ENCODE measurements around the gene ADGRD1.
"Not testable (repeated sequence)": the region's sequence is repeated elsewhere in the genome, so short reads cannot be mapped to it uniquely, and the experiment has no call there.

Gene ADGRD1

DNA sequence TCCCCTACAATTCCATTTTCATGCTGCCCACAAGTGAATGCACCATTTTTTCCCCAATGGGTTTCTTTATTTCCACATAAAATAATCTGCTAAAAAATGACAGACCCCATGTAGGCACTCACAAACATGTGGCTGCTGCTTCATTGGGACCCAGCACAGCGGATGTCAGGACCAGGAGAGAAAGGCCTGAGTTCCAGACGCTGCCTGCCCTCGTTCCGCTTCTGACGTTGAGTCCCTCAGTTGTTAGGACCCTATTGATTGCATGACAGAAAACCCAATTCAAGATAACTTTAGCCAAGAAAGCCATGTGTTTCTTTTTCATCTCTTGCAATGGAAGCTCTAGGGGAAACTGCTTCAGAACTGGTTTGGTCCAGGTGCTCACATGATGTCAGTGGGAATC is 34.6 kb downstream of the ADGRD1 start:
- no peak for DNase-seq

DNA sequence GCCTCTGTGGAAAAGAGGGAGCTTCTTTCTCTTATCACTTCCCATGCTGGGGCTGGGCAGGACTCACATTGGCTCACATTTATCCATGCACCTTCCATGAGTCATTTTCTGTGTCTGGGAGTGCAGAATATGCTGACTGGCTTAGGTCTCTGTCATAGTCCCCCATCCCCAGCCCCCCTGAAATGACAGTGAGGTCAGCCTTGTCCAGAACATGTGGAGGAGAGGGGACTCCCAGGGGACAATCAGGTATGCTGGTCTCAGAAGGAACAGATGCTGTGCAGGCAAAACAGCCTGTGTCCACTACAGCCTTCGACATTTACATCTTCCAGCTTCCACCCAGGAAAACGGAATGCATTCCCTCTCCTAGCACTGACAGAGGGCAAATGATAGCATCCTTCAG is 35.0 kb downstream of the ADGRD1 start:
- no peak for DNase-seq

DNA sequence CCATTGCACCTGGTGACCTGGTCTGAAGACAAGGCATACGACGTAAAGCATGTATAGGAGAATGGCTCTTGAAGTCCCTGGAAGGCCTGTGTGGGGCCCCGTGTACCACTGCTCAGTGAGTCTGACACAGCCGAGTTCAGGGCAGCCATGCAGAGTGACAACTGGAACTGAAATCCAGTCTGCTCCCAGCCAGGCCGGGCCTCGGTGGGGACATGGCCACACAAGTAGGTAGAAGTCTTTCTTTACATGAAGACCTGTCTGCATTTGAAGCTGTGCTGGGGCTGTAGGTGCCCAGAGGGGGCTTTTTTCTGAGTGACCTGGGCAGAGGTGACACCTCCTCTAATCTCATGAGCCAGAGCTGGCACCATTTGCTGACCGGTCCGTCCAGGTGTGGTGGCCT is 35.7 kb downstream of the ADGRD1 start:
- no peak for DNase-seq

DNA sequence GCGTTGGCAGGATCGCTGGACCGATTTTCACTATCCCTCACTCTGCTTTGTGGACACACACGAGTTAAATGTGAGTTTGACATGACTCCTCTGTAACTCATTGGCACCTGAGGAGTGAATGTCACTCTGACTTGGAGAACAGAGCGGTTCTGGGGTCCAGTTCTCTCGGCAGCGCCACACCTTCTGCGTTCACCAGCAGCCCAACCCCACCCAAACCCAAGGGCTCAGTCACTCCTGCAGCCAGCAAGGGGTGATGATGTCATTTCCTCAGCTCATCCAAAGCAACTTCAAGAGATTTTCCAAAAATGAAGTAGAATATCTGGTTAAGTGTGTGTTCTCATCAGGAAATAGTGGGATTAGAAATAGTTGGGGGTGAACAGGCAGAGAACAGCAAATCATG is 36.3 kb downstream of the ADGRD1 start:
- DNase-seq, result no peak

DNA sequence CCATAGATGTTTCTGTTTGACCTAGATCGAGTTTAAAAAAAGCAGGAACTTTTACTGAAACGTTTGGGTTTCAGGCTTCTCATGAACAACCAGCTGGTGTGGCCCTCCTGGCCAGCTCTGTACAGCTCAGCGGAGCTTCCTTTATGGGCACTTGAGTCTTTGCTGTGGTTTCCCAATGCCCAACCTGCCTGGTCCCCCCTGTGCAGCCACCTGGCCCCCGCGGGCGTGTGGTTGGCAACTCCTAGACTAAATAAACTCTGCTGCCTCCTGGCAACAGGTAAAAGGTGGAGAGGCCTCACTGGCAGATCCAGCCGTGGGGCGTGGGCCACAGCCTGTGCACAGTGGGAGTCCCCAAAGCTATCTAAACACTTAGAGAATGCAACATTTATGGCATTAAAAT is 38.7 kb downstream of the ADGRD1 start:
- DNase-seq, result no peak

DNA sequence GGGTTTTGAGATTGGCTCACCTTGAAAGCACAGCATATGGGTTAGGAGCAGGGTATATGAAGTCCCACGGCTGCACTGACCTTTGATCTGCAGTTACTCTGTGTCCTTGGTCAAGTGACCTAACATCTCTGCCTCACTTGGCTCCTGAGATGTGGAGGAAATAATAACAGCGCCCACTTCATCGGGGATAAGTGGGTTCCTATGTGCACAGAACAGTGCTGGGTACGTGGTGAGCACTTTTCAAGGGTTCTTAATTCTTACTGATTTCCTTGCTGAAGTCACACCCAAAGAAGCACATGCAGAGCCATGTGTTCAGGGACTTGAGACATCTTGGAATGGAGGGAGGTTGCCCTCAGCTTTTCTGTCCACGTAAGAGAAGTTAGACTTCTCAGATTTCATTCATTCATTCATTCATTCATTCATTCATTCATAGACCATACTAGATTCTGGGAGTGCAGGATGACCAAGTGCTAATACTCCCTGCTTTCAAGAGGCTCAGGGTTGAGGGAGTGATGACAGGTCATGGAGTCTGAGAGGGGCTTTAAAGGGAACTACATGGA is 39.4 kb downstream of the ADGRD1 start:
- no peak for DNase-seq

DNA sequence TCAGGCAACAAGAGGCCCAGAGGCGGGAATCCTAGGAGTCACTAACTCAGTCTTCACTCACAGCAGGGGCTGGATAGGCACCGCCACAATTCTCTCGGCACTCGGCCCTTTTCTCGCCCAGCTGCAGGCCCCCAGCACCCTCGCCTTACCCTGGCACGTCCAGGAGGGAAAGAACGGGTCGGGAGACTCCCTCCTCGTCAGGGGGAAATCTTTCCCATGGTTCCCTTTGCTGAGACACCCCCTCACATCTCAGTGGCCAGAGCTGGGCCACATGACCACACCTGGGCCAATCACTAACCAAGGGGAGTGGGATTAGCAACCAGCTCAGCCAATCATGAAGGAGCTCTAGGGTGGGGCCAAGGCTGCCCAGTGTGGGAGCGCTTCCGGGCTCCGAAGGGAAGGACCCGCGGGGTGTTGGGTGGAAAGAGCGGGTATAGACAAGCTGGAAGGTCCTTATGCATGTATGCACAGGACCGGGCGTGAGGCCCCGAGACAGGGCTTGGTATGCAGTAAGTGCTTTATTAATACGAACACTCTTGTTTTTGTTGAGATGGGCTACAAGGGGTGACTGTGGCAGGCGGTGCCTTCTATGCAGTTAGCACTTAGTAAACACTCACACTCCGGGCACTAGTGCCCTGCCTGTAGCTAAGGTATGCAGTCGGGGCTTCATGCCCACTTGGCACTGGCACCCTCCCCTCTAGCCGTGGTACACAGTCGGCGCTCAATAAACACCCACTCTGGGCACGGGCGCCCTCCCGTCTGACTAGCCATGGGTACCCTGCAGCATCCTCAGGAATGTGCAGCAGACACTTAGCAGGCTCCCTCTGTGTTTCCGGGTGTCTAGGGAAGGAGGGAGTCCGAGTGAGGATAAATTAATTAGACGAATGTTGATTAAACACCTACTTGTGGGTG is 40.3 kb downstream of the ADGRD1 start:
- DNase-seq, result no peak

DNA sequence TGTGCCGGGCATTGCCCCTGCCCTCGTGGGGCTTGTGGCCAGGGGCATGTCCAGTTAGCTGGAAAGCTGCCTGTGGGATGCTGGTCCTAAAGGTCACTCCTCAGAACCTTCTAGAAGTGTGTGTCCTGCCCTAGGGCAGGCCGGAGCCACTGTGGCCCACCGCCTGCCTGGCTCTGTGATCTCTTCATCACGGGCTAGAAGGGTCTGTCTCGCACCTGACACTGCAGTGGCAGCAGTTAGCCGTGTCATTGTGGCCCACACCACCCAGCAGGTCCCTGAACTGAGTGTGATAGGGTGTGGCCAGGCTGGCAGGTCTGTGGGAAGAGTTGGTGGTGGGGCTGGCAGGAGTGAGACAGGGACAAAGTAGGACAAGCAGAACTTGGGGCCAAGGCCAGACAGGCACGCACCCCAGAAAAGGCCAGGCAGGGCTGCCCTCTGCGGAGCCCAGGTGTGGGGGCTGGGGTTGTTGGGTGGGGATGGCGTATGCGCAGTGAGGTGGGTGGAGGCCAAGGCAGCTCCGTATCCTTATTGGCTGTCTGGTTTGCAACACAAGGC is 41.2 kb downstream of the ADGRD1 start:
- no peak for DNase-seq

DNA sequence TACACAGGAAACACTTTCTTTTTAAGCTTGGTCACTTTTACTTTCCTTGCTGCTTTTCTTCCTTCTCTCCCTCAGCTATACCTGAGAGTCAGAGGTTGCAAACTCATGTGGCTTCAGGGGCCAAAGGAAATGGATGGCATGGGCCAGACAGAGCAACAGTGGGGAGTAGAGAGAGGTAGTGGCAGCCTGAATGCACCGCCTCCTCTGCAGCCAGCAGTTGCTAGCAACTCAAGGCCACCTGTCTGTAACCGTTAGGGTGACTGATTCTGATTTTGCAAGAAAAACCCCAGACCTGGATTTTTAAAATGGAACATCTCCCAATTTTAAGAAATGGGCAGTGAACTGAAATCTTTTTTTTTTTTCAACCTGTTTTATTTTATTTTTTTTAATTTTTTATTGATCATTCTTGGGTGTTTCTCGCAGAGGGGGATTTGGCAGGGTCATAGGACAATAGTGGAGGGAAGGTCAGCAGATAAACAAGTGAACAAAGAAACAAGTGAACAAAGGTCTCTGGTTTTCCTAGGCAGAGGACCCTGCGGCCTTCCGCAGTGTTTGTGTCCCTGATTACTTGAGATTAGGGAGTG is 41.8 kb downstream of the ADGRD1 start:
- not testable (repeated sequence) for DNase-seq

DNA sequence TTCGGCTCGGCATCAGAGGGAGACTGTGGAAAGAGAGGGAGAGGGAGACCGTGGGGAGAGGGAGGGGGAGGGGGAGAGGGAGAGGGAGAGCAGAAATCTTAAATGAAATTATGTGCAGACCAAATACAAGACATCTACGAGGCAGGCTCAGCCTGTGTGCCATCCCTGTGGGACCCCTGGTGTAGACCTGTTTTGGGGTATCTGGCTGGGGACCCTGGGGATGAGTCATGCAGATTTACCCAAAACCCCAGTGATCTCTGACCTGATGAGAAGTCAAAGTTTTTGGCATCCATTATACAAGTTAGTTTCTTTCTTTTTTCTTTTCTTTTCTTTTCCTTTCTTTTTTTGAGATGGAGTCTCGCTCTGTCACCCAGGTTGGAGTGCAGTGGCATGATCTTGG is 44.4 kb downstream of the ADGRD1 start:
- no peak for DNase-seq

DNA sequence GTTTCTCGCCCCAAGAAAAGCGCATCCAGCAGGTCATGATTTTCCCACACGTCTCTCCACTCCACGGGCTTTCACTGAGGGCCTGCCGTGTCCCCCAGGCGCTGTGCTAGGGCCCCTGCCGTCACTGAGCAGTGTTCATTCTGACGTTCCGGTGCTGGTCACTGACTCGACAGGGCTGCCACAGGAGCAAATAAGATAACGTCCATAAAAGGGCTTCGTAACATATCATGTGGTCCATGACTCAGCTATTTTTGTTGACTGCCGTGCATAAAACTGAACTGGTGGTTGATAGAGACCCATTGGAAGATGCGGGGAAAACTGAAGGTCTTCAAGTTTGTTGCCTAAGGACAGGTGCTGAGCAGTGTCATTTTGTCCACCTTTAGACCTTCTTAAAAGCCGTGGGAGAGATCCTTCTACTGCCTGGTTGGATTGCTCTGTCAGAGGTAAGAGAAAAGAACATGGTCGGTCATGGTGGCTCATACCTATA is 46.3 kb downstream of the ADGRD1 start:
- DNase-seq, result no peak

DNA sequence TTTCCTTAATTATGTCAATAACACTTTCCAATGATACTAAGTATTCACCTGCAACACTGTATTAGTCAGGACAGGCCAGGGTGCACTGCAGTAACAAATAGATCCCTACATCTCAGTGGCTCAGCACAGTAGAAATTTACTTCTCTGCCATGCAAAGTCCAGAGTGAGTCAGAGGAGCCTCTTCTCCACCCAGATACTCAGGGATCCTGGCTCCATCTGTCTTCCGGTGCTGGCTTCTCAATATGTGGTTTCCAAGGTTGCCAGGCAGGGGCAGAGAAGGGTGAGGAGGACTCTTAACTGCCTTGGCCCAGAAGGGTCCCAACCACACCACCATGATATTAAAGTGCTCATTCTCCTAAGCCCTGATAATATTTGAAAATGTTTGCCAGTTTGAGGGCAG is 47.8 kb downstream of the ADGRD1 start:
- no peak for DNase-seq

DNA sequence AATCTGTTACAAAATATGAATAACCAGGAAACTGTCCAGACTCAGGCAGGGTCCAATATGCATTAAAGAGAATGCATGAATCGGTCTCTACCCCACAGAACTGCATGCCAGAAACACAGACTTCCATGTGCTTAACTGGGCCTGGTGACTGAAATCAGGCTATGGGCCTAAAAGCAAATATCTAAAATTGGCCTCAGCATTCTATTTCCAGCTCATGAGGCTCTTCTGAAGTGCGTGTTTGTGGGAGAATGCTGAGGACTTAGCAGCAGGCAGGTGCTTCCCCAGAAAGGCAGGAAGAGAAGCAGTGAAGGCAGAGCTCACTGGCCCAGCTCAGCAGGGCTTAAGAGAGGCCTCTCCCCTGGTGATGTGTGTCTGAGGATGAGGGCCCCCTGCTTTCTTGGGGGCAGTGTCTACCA is 48.5 kb downstream of the ADGRD1 start:
- DNase-seq, result no peak

DNA sequence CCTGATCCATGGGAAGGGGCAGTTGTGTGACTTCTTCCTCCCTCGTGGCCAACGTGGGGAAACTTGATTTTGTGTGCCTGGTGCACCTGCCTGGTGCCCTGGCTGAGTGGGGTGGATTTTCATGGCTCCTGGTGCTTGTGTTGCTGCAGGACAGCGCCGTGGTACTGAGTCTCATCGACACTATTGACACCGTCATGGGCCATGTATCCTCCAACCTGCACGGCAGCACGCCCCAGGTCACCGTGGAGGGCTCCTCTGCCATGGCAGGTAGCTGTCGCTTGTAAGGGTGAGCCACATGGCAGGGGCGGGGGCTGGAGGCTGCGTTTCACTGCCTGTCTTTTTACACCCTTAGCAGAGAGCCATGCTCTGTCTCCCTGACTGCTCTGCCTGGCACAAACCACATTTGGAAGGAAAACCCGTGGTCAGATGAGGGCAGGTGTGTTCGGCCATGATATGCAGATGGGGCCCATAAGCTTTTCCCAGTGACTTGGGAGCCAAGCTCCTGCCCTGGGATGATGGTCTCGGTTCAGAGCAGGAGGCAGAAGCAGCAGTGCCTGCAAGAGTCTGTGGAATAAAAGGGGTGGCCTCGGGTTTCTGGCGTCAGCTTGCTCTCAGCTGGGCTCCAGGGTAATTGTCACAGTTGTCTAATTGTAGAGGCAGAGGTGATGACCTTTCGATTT is 49.5 kb downstream of the ADGRD1 start:
- no peak for DNase-seq

DNA sequence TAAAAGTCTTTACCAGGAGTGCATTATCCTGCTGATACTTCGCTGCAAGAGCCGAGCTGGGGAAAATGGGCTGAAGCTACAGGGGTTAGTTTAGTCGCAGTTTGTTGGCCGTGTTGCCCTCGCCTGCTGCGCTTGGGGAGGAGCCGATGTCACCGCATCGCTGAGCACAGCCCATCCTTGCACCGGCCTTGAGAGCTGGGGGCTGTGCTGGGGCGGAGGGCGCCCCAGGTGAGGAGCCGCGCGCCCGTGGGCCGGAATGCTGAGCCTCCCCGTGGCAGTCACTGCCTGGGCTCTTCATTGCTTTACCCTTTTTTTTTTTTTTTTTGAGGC is 50.0 kb downstream of the ADGRD1 start:
- no peak for DNase-seq

DNA sequence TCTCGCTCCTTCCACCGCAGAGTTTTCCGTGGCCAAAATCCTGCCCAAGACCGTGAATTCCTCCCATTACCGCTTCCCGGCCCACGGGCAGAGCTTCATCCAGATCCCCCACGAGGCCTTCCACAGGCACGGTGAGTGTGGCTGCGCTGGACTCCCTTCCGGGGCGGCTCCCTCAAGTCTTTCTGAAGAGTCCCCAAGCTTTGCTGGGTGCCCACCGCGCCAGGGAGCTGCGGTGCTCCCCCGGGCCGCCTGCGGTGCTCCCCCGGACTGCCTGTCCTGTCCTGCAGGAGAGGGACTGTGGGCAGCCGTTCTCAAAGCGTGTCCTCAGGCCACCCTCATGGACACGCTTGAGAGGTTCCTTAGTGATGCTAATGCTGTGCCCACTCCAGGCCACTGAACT is 50.5 kb downstream of the ADGRD1 start:
- no peak for DNase-seq

DNA sequence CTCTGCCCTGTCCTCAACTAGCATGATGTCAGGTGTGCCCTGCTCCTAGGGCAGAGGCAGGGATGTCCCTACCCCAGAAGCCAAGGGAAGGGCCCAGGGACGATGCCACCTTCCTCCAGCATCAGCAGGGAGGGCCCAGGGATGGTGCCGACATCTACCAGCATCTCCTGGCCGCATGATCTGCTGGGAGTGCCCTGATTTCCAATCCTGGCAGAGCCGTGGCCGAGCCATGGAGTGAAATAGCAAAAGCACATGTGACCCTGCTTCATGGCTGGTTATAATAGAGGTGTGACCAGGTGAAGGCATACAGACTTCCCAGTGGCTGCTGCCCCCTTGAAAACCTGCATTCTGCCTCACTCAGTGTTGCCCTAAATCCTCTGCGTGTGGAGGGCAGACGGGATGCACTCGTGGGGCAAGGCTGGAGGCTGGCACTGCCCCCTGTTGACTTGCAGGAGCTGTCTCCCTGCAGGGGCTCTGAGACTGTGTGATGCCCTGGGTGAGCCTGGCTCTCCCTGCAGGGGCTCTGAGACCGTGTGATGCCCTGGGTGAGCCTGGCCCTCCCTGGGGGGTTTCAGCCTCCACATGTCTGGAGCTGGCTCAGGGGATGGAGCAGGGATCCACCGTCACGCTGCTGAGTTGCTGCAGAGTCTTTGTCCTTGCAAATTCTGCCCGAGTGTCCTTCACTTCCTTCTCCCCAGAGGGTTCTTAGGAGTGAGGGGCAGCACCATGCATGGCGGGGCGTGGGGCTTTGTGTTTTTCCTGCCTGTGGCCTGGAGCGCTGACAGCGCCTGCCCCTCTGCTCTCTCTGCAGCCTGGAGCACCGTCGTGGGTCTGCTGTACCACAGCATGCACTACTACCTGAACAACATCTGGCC is 51.7 kb downstream of the ADGRD1 start:
- no peak for DNase-seq

DNA sequence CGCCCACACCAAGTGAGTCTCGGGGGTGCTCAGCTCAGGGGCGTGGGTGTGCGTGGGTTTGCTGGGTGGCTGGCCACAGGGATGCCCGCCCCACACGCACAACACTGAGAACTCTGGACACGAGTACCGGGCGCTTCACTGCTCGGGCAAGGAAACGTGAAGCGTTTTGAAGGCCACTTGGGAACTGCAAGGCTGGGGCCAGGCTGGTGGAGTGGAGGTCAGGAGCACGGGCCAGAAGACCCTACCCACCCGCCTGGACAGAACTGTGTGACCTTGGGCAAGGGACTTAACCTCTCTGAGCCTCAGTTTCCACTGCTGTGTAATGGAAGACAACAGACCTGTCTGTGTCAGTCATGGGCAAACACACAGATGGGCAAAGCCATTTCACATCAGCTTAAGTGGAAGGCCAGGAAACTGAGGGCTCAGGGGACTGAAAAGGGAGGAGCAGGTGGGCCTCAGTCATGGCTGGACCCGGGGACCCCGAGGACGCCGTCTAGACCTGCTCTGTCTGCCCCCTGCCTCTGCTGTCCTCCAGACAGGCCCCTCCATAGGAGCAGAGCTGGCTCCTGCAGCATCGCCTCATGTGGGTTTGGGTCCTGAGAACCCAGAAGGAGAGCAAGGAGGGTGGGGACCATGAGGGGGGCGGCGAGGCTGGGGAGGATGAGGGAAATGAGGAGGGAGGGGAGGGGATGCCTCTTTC is 52.5 kb downstream of the ADGRD1 start:
- no peak for DNase-seq

DNA sequence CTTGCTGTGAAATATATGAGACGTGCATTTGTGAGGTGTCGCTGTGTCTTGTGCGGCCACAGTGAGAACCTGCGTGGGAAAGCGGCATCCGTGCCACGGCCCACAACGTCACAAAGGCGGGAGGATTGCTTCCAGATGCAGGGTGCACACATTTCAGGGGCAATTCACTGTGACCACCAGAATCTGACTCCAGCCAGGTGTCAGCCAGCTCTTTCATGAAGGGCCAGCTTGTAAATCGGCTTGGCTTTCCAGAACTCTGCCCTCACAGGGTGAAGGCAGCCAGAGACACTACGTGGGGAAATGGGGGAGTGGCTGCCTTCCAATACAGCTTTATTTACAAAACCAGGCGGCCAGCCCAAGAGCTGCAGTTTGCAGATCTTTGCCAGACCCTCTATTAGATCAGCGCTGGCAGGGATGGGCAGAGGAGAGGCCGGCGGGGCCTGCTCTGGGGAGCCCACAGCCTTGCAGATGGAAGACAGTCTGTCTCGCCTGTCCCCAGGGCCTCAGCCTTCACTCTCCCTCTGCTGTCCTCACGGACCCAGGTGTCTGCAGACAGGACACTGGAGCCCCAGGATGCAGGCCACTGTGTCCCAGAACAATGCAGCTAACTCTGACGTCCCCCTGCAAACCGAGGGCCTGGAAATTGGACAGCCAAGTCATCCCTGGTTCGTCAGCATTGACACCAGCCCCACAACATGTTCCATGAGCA is 53.5 kb downstream of the ADGRD1 start:
- DNase-seq, result no peak

DNA sequence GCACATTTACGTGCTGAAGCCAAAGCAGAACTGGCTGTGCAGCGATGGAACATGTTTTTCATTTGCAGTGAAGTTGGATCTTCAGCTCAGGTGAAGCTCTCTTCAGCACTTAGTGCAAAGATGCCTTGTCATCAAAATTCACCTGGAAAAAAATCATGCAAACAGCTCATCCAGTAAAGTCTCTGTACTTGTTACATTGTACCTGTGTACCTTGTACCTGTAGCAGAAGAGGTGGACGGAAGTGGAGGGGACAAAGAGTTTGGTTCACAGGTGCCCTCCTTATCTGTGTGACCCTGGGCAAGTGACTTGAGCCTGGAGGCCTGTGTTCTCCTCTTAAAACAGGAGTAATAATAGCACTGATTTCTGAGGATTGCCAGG is 54.0 kb downstream of the ADGRD1 start:
- no peak for DNase-seq

All from CD4-positive, alpha-beta T cell treated with Interleukin-6 for 4 hours (primary cell).